T-helper 1 cell treated with Interleukin-12 subunit alpha and Interleukin-12 subunit beta and Interleukin-4 antibody, amounts not matched to agents 30 μg/mL and 1 μg/mL, for 36 hours (primary cell): ENCODE results near the gene ITGB1.
"Not testable (repeated sequence)": the region's sequence is repeated elsewhere in the genome, so short reads cannot be mapped to it uniquely, and the experiment has no call there.

Experiments used
- H3K27ac Mint-ChIP-seq: one replicate; pipeline ENCODE4 v1.8.0; 2021; ENCODE audit warnings: mild to moderate bottlenecking, mixed read lengths
- H3K27me3 Mint-ChIP-seq: one replicate; pipeline ENCODE4 v1.8.0; 2021; ENCODE audit warnings: low read depth, mixed read lengths
- H3K36me3 Mint-ChIP-seq: one replicate; pipeline ENCODE4 v1.8.0; 2021; ENCODE audit warnings: low read depth, mixed read lengths
- H3K4me1 Mint-ChIP-seq: one replicate; pipeline ENCODE4 v1.8.0; 2021; ENCODE audit warnings: low read depth, mixed read lengths
- H3K4me3 Mint-ChIP-seq: one replicate; pipeline ENCODE4 v1.8.0; 2021; ENCODE audit warnings: mild to moderate bottlenecking, moderate library complexity, mixed read lengths
- H3K9me3 Mint-ChIP-seq: one replicate; pipeline ENCODE4 v1.8.0; 2021; ENCODE audit warnings: mixed read lengths

The ITGB1 gene

GRCh38 chr10:32985341-32985764 lies 27.3 kb upstream of the ITGB1 start:
- H3K4me3 Mint-ChIP-seq, result no peak overlapping the region
- H3K36me3 Mint-ChIP-seq, result no peaks in the 10 kb centered on the region
- H3K9me3 Mint-ChIP-seq, result no peaks in the 10 kb centered on the region
- no peak overlapping the region for H3K27ac Mint-ChIP-seq
- H3K4me1 Mint-ChIP-seq, result peaks cover 17% of the 10 kb centered on the region
- no peaks in the 10 kb centered on the region for H3K27me3 Mint-ChIP-seq

GRCh38 chr10:32984003-32984600 lies 26.1 kb upstream of the ITGB1 start:
- Mint-ChIP-seq H3K36me3 (no peaks in the 10 kb centered on the region), H3K27me3 (no peaks in the 10 kb centered on the region), H3K4me1 (peaks cover 20% of the 10 kb centered on the region), H3K9me3 (no peaks in the 10 kb centered on the region), H3K27ac (no peak overlapping the region), H3K4me3 (no peak overlapping the region)

GRCh38 chr10:32982911-32983909 lies 25.2 kb upstream of the ITGB1 start:
- H3K36me3 Mint-ChIP-seq, result no peaks in the 10 kb centered on the region
- H3K4me3 Mint-ChIP-seq, result no peak overlapping the region
- H3K27me3 Mint-ChIP-seq, result no peaks in the 10 kb centered on the region
- peaks cover 22% of the 10 kb centered on the region for H3K4me1 Mint-ChIP-seq
- no peaks in the 10 kb centered on the region for H3K9me3 Mint-ChIP-seq
- H3K27ac Mint-ChIP-seq, result no peak overlapping the region

GRCh38 chr10:32982293-32982709 lies 24.3 kb upstream of the ITGB1 start:
- H3K27ac Mint-ChIP-seq, result no peak overlapping the region

GRCh38 chr10:32981760-32982159 lies 23.7 kb upstream of the ITGB1 start:
- Mint-ChIP-seq H3K36me3 (no peaks in the 10 kb centered on the region), H3K27ac (no peak overlapping the region), H3K27me3 (no peaks in the 10 kb centered on the region), H3K4me1 (peaks cover 22% of the 10 kb centered on the region), H3K9me3 (no peaks in the 10 kb centered on the region), H3K4me3 (no peak overlapping the region)

More at GRCh38 chr10:32982293-32982709, 24.3 kb upstream of the ITGB1 start:
- H3K4me1 Mint-ChIP-seq, result peaks cover 22% of the 10 kb centered on the region
- H3K9me3 Mint-ChIP-seq, result no peaks in the 10 kb centered on the region
- no peaks in the 10 kb centered on the region for H3K36me3 Mint-ChIP-seq
- H3K4me3 Mint-ChIP-seq, result no peak overlapping the region
- no peaks in the 10 kb centered on the region for H3K27me3 Mint-ChIP-seq

GRCh38 chr10:32980558-32981468 lies 22.8 kb upstream of the ITGB1 start:
- H3K27me3 Mint-ChIP-seq, result no peaks in the 10 kb centered on the region
- H3K4me3 Mint-ChIP-seq, result peak overlapping the region; percentile 86
- peak overlapping the region; percentile 80 for H3K27ac Mint-ChIP-seq
- H3K9me3 Mint-ChIP-seq, result no peaks in the 10 kb centered on the region
- peaks cover 22% of the 10 kb centered on the region for H3K4me1 Mint-ChIP-seq
- no peaks in the 10 kb centered on the region for H3K36me3 Mint-ChIP-seq

- H3K4me3 Mint-ChIP-seq, result peak overlapping the region; percentile 86
- peaks cover 22% of the 10 kb centered on the region for H3K4me1 Mint-ChIP-seq
- no peaks in the 10 kb centered on the region for H3K9me3 Mint-ChIP-seq
- H3K27me3 Mint-ChIP-seq, result no peaks in the 10 kb centered on the region
- H3K36me3 Mint-ChIP-seq, result no peaks in the 10 kb centered on the region
- peak overlapping the region; percentile 80 for H3K27ac Mint-ChIP-seq
Measured at GRCh38 chr10:32980242-32980557, 22.2 kb upstream of the ITGB1 start.

- H3K4me3 Mint-ChIP-seq, H3K27me3 Mint-ChIP-seq, H3K27ac Mint-ChIP-seq, H3K9me3 Mint-ChIP-seq, H3K36me3 Mint-ChIP-seq: not testable (repeated sequence)
- peaks cover 22% of the 10 kb centered on the region for H3K4me1 Mint-ChIP-seq
Measured at GRCh38 chr10:32979719-32980118, 21.7 kb upstream of the ITGB1 start.

- H3K4me1 Mint-ChIP-seq, result peaks cover 22% of the 10 kb centered on the region
- no peaks in the 10 kb centered on the region for H3K9me3 Mint-ChIP-seq
- no peak overlapping the region for H3K27ac Mint-ChIP-seq
- H3K27me3 Mint-ChIP-seq, result no peaks in the 10 kb centered on the region
- H3K36me3 Mint-ChIP-seq, result no peaks in the 10 kb centered on the region
- no peak overlapping the region for H3K4me3 Mint-ChIP-seq
Measured at GRCh38 chr10:32979041-32979440, 21.0 kb upstream of the ITGB1 start.

GRCh38 chr10:32977846-32978809 lies 20.1 kb upstream of the ITGB1 start:
- H3K27ac Mint-ChIP-seq, H3K27me3 Mint-ChIP-seq, H3K36me3 Mint-ChIP-seq, H3K4me3 Mint-ChIP-seq, H3K9me3 Mint-ChIP-seq: not testable (repeated sequence)
- peaks cover 21% of the 10 kb centered on the region for H3K4me1 Mint-ChIP-seq

- Mint-ChIP-seq H3K27me3 (peaks cover 6% of the 10 kb centered on the region), H3K4me1 (peaks cover 13% of the 10 kb centered on the region), H3K9me3 (no peaks in the 10 kb centered on the region), H3K4me3 (no peak overlapping the region), H3K27ac (no peak overlapping the region), H3K36me3 (no peaks in the 10 kb centered on the region)
Measured at GRCh38 chr10:32976338-32976737, 18.3 kb upstream of the ITGB1 start.

GRCh38 chr10:32972929-32973328 lies 14.9 kb upstream of the ITGB1 start:
- H3K27ac Mint-ChIP-seq, result no peak overlapping the region
- H3K36me3 Mint-ChIP-seq, result no peaks in the 10 kb centered on the region
- H3K4me1 Mint-ChIP-seq, result no peaks in the 10 kb centered on the region
- H3K27me3 Mint-ChIP-seq, result peaks cover 6% of the 10 kb centered on the region
- H3K9me3 Mint-ChIP-seq, result no peaks in the 10 kb centered on the region
- no peak overlapping the region for H3K4me3 Mint-ChIP-seq

- Mint-ChIP-seq H3K4me3 (no peak overlapping the region), H3K27ac (no peak overlapping the region), H3K36me3 (no peaks in the 10 kb centered on the region), H3K9me3 (no peaks in the 10 kb centered on the region), H3K27me3 (peaks cover 6% of the 10 kb centered on the region), H3K4me1 (no peaks in the 10 kb centered on the region)
Measured at GRCh38 chr10:32972460-32972859, 14.4 kb upstream of the ITGB1 start.
